ENCODE data around the gene NKAIN2.

DNA sequence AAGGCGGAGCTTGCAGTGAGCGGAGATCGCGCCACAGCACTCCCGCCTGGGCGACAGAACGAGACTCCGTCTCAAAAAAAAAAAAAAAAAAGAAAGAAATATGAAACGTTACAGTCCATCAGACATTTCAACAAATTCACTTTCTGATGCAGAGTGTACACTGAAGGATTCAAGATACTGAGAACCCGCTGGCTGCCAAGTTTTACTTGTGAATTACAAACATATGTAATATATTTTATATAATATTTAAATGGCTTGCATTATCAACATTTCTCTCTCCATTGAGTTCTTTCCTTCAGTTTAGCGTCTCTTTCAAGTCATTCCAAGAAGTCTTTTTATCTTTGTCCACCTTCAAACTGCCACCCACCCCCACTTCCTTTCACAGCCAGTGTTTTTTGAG is 917.7 kb downstream of the NKAIN2 start:
- TF ChIP-seq, protein P1, sequence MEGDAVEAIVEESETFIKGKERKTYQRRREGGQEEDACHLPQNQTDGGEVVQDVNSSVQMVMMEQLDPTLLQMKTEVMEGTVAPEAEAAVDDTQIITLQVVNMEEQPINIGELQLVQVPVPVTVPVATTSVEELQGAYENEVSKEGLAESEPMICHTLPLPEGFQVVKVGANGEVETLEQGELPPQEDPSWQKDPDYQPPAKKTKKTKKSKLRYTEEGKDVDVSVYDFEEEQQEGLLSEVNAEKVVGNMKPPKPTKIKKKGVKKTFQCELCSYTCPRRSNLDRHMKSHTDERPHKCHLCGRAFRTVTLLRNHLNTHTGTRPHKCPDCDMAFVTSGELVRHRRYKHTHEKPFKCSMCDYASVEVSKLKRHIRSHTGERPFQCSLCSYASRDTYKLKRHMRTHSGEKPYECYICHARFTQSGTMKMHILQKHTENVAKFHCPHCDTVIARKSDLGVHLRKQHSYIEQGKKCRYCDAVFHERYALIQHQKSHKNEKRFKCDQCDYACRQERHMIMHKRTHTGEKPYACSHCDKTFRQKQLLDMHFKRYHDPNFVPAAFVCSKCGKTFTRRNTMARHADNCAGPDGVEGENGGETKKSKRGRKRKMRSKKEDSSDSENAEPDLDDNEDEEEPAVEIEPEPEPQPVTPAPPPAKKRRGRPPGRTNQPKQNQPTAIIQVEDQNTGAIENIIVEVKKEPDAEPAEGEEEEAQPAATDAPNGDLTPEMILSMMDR (IDR thresholded peaks at IDR 0.05), result no peak
- TF ChIP-seq POLR2A (IDR thresholded peaks at IDR 0.05), result no peak
- no peak for TF ChIP-seq POLR2AphosphoS5 (IDR thresholded peaks at IDR 0.05)
